DOHH2 (cell line): ENCODE data around the gene CCR9.

Experiments used
- H3F3A ChIP-seq: fragments of 200-600 bp; sonication (generic), shearing (Covaris generic); 2 replicates; pipeline ENCODE4 v1.6.0; 2016; ENCODE audit warnings: antibody characterized with exemption, mild to moderate bottlenecking; ENCODE audit not compliant: control insufficient read depth, insufficient read depth
- H3K27ac ChIP-seq: fragments of 200-600 bp; sonication (generic); 2 replicates; pipeline ENCODE4 v1.5.1; 2014; ENCODE audit warnings: low read depth, mild to moderate bottlenecking, low read length, moderate library complexity
- H3K27me3 ChIP-seq: fragments of 200-600 bp; sonication (generic); 2 replicates; pipeline ENCODE4 v1.6.1; 2014; ENCODE audit warnings: mild to moderate bottlenecking, low read length, mixed read lengths; ENCODE audit not compliant: control insufficient read depth
- H3K36me3 ChIP-seq: fragments of 200-600 bp; sonication (generic); 2 replicates; pipeline ENCODE4 v1.6.1; 2014; ENCODE audit warnings: mild to moderate bottlenecking, low read length, moderate library complexity, mixed read lengths; ENCODE audit not compliant: control insufficient read depth
- H3K4me1 ChIP-seq: fragments of 200-600 bp; sonication (generic); 2 replicates; pipeline ENCODE4 v1.6.1; 2014; ENCODE audit warnings: mild to moderate bottlenecking, low read length, mixed read lengths; ENCODE audit not compliant: control insufficient read depth
- H3K4me2 ChIP-seq: fragments of 200-600 bp; sonication (generic); 2 replicates; pipeline ENCODE4 v1.6.0; 2014; ENCODE audit warnings: mild to moderate bottlenecking, low read length, moderate library complexity
- H3K4me3 ChIP-seq: fragments of 200-600 bp; sonication (generic); 2 replicates; pipeline ENCODE4 v1.5.1; 2014; ENCODE audit warnings: mild to moderate bottlenecking, low read length, mixed read lengths
- H3K79me2 ChIP-seq: fragments of 200-600 bp; sonication (generic); 2 replicates; pipeline ENCODE4 v1.6.1; 2014; ENCODE audit warnings: mild to moderate bottlenecking, low read length, mixed read lengths; ENCODE audit not compliant: control insufficient read depth
- H3K9me2 ChIP-seq: fragments of 200-600 bp; sonication (generic); replicated peaks from 2 replicates; pipeline ENCODE4 v1.6.1; 2014; ENCODE audit warnings: mild to moderate bottlenecking, low read length, mixed read lengths; ENCODE audit not compliant: control insufficient read depth
- H3K9me3 ChIP-seq: fragments of 200-600 bp; sonication (generic); 2 replicates; pipeline ENCODE4 v1.6.1; 2014; ENCODE audit warnings: antibody characterized with exemption, low read length, mixed read lengths; ENCODE audit not compliant: control insufficient read depth, insufficient read depth
- H4K20me1 ChIP-seq: fragments of 200-600 bp; sonication (generic); 2 replicates; pipeline ENCODE4 v1.6.0; 2014; ENCODE audit warnings: low read depth, mild to moderate bottlenecking, antibody characterized with exemption, low read length, moderate library complexity; ENCODE audit not compliant: control insufficient read depth, insufficient read depth
- EZH2phosphoT487 ChIP-seq: fragments of 200-600 bp; sonication (generic); IDR thresholded peaks from 2 replicates; pipeline ENCODE4 v1.6.1; 2017; ENCODE audit warnings: borderline replicate concordance, mild to moderate bottlenecking, antibody characterized with exemption, low read length, moderate library complexity, mixed read lengths
- TF ChIP-seq, protein P1 (sequence below): fragments of 200-600 bp; sonication (generic); IDR thresholded peaks from one replicate; pipeline ENCODE4 v1.5.1; 2014; ENCODE audit warnings: antibody characterized with exemption, mild to moderate bottlenecking, low read depth, low read length; ENCODE audit not compliant: poor library complexity, severe bottlenecking

Gene CCR9

GRCh38 chr3:45858809-45859543, 27.4 kb upstream of the CCR9 start:
- H4K20me1 ChIP-seq, result no peaks in the 10 kb centered on the region
- peaks cover 34% of the 10 kb centered on the region for H3K27me3 ChIP-seq
- no peaks in the 10 kb centered on the region for H3K36me3 ChIP-seq
- H3K4me3 ChIP-seq, result no peak overlapping the region
- H3K9me3 ChIP-seq, result no peaks in the 10 kb centered on the region
- TF ChIP-seq, protein P1, sequence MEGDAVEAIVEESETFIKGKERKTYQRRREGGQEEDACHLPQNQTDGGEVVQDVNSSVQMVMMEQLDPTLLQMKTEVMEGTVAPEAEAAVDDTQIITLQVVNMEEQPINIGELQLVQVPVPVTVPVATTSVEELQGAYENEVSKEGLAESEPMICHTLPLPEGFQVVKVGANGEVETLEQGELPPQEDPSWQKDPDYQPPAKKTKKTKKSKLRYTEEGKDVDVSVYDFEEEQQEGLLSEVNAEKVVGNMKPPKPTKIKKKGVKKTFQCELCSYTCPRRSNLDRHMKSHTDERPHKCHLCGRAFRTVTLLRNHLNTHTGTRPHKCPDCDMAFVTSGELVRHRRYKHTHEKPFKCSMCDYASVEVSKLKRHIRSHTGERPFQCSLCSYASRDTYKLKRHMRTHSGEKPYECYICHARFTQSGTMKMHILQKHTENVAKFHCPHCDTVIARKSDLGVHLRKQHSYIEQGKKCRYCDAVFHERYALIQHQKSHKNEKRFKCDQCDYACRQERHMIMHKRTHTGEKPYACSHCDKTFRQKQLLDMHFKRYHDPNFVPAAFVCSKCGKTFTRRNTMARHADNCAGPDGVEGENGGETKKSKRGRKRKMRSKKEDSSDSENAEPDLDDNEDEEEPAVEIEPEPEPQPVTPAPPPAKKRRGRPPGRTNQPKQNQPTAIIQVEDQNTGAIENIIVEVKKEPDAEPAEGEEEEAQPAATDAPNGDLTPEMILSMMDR, result no peak
- no peak for TF ChIP-seq EZH2phosphoT487
- no peaks in the 10 kb centered on the region for H3K79me2 ChIP-seq
- no peaks in the 10 kb centered on the region for H3K4me1 ChIP-seq
- H3F3A ChIP-seq, result no peaks in the 10 kb centered on the region
- H3K27ac ChIP-seq, result no peak overlapping the region
- H3K4me2 ChIP-seq, result no peak overlapping the region
- H3K9me2 ChIP-seq, result no peaks in the 10 kb centered on the region

DNA sequence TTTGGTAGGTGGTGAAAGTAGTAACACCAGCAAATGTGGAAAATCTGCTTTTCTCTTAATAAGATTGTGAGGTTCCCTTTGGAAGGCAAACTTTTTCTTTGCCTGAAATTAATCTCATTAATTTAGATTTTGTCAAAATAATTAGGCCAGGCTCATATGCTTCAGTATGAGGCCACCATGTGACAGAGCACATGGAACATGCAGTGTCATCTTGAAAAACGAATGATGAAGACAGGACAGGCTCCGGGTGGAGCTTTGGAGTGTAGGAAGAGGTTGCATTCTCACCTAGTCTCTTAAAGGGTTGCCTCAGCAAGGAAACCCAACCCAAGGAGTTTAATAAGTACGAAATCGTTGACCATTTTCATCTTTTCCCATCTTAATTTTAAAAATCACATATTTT, 25.9 kb upstream of the CCR9 start:
- H3K27me3 ChIP-seq, result peaks cover 40% of the 10 kb centered on the region
- H3K36me3 ChIP-seq, result no peaks in the 10 kb centered on the region
- no peaks in the 10 kb centered on the region for H3F3A ChIP-seq
- H3K4me1 ChIP-seq, result no peaks in the 10 kb centered on the region
- no peaks in the 10 kb centered on the region for H3K9me3 ChIP-seq
- no peaks in the 10 kb centered on the region for H3K9me2 ChIP-seq
- H3K79me2 ChIP-seq, result no peaks in the 10 kb centered on the region
- H3K4me2 ChIP-seq, result no peak overlapping the region
- no peak overlapping the region for H3K4me3 ChIP-seq
- H3K27ac ChIP-seq, result no peak overlapping the region
- no peaks in the 10 kb centered on the region for H4K20me1 ChIP-seq
- TF ChIP-seq, protein P1, result no peak
- TF ChIP-seq EZH2phosphoT487, result no peak

DNA sequence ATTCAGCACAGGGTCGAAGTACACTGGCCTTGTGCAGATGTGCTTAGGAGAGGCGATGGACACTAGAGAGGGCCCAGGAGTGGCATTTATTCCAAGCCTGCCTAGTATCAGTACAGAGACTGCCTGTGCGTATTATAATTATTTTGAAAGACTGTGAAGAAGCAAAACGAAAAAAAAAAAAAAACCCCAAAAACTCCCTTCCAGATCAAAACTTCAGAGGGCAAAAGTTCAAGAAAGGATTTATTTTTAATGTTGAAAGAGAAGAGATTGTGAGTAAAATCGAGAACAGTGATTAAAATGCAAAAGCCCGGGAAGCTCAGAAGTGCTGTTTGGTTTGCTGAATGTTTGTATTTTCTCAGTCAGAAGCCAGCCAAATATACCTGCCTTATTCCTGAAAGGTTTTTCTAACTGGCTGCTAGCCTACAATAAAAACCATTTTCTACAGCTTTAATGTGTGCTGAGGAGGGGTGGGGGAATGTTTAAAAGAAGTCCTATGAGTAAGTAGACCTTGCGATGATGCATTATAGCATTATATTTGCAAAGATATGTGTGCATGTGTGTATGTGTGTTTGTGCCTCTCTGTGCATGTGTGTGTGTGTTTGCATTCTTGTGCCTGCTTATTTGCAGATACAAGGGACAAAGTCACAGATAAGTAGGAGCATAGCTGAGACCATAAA, 25.2 kb upstream of the CCR9 start:
- no peak overlapping the region for H3K27ac ChIP-seq
- no peaks in the 10 kb centered on the region for H3K4me1 ChIP-seq
- no peak overlapping the region for H3K4me3 ChIP-seq
- no peaks in the 10 kb centered on the region for H3K9me3 ChIP-seq
- H3K27me3 ChIP-seq, result peaks cover 46% of the 10 kb centered on the region
- TF ChIP-seq EZH2phosphoT487, result no peak
- TF ChIP-seq, protein P1, result no peak
- H3K36me3 ChIP-seq, result no peaks in the 10 kb centered on the region
- no peaks in the 10 kb centered on the region for H3F3A ChIP-seq
- H4K20me1 ChIP-seq, result no peaks in the 10 kb centered on the region
- H3K4me2 ChIP-seq, result no peak overlapping the region
- no peaks in the 10 kb centered on the region for H3K9me2 ChIP-seq
- no peaks in the 10 kb centered on the region for H3K79me2 ChIP-seq
